HPDE6-E6E7 (cell line): Measurements from ENCODE around the gene GRK1.
"Not testable (repeated sequence)": the region's sequence is repeated elsewhere in the genome, so short reads cannot be mapped to it uniquely, and the experiment has no call there.

Experiments
- DNase-seq: peaks from one replicate; pipeline ENCODE4 v3.0.0; 2011; ENCODE audit warnings: missing footprints; ENCODE audit errors: extremely low spot score

GRK1 gene

DNA sequence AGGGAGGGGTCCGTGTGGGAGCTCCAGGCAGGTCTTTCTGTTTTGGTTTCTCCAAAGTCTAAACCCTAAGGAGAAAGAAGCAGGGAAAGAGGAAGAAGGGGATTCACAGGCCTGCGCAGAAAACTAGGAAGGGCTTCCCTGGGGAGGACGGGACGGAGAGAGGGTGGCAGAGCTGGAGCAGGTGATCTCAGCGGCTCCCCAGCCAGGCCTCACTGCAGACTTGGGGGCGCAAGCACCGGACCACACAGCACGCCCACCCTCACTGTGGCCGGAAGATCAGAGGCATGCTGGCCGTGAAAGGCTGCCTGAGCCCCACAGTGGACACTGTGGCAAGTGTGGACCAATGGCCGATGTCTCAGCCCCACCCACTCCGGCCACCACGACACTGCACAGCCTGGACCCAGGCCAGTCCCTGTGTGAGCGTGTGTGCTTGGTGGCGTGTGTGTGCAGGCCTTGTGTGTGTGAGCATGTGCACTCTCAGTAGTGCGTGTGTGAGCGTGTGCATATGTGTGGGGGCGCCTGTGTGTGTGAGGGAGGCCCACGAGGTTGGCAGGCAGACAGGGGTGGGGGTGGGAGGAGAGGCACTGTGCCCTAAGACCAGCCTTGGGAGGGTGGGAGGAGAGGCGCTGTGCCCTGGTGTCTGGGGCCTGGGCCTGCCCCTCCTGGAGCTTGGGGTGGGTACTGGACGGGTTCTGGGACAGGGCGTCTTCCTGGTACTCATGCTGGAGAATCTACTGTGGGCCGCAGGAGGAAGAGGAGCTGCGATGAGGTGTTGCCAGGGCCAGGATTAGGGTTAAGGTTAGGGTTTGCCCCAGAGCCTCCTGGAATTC is 76.6 kb downstream of the GRK1 start:
- no peak for DNase-seq

DNA sequence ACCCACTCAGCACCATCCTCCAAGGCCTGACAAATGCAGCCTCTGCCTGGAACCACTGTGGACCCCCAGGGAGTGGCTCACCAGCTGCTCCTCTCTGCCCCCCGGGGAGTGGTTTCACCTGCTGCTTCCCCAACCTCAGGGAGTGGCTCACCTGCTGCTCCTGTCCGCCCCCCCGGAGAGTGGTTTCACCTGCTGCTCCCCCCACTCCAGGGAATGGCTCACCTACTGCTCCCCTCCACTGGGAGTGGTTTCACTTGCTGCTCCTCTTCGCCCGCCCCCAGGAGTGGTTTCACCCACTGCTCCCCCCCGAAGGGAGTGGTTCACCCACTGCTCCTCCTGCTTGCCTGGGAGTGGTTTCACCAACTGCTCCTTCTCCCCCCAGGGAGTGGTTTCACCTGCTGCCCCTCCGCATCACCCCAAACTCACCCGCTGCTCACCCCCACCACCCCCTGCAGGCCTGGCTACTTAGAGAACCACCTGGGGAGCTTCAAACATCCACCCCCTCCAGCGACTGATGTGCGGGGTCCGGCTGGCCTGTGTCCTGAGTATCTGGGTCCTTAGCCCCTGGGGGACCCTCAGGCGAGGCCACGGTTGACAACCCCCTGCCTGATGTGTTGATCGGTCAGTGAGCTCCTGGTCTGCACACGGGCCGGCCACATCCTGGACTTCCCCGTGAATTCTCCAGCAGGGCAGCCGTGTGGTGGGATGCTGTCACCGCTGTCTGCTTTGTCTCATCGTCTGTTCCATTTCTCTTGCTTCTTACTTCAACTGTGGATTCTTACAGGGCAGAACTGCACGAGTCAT is 77.4 kb downstream of the GRK1 start:
- no peak for DNase-seq

DNA sequence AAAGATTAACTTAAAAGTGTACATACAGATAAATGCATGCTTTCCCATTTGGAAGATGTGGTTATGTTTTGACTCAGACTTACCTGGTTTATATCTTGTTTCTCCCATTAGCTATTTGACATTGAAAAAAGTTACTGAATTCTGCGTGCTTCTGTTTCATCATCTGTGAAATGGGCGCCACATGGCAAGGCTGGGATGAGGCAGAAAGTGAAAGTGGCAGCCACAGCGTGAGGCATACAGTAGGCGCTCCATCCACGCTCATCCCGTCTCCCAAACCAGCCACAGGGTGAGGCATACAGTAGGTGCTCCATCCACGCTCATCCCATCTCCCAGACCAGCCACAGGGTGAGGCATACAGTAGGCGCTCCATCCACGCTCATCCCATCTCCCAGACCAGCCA is 78.0 kb downstream of the GRK1 start:
- no peak for DNase-seq

DNA sequence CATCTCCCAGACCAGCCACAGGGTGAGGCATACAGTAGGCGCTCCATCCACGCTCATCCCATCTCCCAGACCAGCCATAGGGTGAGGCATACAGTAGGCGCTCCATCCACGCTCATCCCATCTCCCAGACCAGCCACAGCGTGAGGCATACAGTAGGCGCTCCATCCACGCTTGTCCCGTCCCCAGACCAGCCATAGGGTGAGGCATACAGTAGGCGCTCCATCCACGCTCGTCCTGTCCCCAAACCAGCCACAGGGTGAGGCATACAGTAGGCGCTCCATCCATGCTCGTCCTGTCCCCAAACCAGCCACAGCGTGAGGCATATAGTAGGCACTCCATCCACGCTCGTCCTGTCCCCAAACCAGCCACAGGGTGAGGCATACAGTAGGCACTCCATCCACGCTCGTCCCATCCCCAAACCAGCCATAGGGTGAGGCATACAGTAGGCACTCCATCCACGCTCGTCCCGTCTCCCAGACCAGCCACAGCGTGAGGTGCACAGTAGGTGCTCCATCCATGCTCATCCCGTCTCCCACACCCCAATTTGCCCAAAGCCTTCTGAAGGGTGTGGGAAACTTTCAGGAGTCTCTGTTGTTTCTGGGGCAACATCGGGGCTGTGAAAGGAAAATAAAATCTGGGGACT is 78.6 kb downstream of the GRK1 start:
- DNase-seq, result not testable (repeated sequence)

DNA sequence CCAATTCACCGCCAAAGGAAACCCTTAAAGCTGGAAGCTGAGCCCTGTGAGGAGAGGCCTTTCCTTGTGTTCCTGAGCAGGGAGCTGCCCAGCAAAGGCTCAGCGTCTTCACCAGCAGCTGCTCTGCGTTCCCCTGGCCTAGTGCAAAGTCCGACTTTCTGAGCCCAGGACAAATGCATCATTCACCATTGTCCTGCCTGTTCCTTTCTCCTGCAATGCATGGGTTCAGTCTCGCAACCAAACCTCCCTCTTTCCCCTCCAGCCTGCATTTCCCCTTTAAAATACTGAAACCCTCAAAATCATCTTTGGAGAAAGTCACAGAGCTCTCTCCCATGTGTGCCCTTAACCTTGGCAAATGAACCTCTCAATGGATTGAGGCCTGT is 79.1 kb downstream of the GRK1 start:
- DNase-seq, result no peak

DNA sequence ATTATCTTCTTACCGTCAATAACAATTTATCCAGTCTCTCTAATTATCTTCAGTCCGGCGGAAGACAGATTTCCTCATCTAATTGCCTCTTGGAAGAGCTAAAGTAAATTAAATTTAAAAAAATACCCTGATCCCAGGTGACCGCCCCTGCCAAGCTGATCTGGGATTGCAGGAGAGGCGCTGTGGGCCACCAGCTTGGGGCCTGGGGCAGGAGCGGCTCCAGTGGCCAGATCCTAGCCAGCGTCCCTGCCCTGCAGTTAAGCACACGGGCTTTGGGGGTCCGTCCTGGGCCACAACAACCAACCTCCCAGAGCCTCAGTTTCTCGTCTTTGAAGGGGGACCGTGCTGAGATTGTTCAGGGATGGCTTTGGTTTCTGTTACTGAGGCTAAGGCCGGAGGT is 79.7 kb downstream of the GRK1 start:
- no peak for DNase-seq

DNA sequence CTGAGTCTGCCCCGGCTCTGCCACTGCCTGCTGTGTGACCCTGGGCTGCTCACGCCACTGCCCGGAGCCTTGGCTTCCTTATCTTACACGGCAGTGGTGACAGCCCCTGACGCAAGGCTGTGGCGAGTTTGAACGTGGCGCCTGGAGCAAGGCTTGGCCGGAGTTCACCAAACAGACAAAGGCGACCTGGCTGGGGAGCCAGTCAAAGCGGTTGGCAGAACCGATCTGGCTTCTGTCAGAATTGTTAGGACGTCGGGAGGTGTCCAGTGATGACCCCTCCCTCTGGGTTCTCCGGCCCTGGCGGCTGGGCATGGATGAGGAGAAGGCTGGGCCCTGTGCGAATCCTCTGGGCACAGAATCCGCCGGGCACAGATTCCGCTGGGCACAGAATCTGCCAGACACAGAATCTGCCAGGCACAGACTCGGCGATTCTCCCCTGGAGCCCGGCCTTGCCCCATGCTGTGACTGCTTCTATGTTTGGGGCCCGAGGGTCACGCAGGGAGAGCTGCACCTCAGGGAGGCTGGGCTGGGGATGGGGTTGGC is 80.3 kb downstream of the GRK1 start:
- no peak for DNase-seq

DNA sequence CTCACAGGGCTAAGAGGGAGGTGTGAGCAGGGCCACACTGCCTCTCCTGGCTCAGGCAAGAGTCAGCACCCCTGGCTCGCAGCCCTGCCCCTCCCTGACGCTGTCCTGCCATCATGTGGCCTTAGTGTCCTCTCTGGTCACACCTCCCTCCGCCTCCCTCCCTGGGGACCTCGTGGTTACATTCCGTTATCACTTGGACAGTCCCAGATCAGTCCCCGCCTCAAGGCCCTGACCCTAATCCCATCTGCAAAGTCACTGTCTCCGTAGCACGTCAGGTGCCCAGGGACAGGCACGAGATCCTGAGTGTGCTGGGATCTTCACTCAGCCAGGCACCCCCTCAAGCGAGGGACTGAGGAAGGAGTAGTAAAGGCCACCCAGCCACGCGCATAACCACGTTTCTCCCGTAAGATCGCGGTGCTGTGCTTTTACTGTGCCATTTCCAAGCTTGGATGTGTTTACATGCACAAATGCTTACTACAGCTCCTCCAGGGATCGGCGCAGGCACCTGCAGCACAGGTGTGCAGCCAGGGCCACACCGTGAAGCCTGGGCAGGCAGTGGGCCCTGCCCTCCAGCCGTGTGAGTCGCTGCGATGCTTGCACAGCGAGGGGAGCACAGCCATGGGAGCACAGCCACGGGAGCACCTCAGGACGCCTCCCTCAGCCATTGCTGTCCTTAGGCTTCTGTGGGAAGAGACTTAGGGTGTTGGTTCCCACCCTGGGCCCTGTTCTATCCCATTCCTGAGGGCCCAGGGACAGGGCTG is 81.3 kb downstream of the GRK1 start:
- DNase-seq, result no peak

DNA sequence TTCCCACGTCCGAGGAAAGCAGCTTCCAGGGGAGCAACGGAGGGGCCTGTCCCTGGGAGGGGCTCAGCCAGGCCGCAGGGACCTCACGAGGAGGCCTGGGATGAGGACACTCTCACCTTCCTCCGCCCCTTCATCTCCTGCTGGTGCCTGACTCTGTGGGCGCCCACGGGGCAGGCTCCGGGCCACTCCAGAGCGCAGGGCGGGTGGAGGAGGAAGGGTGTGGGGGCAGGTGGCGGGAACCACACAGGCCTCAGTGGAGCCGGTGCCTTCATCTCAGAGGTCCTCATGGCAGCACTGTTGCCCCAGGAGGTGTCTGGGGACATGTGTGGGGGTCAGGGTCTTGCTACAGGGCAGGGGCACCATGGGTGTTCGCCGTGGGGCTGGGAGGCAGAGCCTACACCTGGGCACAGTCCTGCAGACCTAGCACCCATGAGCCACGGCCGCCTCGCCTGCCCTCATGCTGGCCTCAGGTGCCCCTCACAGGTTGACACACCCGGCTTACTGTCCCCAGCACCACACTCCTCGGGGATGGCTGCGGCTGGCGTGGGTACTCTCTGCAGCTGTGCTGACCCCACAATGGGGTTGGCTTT is 81.9 kb downstream of the GRK1 start:
- no peak for DNase-seq

DNA sequence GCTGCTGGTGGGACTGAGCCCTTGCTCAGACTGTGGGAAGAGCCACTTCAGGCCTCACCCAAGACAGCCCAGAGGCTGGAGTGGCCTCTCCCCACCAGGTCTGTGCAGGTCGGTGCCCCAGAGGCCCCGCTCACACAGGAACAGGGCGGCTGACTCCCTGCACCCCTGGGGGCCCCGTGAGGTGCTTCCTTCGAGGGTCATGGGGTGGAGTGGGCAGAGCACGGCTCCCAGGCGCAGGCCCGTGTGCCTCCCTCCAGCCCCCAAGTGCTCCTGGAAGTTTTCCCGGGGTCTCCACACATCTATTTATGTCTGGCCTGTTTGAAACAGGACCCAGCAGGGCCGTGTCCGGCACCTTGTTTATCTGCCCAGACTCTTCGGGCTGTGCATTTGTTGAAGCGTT is 82.5 kb downstream of the GRK1 start:
- DNase-seq, result no peak

DNA sequence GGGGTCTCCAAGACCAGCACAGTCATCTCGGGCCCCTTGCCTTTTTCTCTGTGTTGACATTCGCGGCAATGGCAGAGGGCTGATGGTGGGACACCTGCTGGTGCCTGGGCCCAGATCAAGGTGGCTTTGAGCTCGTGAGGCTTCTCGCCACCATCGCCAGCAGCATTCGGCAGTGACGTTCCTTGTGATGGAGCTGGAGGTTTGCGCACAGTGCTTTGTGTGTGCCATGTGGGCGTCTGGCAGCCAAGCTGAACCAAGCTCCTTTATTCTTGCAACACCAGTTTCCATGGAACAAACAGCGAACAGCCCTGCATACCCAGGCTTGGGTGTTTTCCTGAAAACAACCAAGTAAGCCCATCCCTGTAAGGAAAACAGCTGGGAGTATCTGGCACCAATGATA is 82.9 kb downstream of the GRK1 start:
- no peak for DNase-seq

DNA sequence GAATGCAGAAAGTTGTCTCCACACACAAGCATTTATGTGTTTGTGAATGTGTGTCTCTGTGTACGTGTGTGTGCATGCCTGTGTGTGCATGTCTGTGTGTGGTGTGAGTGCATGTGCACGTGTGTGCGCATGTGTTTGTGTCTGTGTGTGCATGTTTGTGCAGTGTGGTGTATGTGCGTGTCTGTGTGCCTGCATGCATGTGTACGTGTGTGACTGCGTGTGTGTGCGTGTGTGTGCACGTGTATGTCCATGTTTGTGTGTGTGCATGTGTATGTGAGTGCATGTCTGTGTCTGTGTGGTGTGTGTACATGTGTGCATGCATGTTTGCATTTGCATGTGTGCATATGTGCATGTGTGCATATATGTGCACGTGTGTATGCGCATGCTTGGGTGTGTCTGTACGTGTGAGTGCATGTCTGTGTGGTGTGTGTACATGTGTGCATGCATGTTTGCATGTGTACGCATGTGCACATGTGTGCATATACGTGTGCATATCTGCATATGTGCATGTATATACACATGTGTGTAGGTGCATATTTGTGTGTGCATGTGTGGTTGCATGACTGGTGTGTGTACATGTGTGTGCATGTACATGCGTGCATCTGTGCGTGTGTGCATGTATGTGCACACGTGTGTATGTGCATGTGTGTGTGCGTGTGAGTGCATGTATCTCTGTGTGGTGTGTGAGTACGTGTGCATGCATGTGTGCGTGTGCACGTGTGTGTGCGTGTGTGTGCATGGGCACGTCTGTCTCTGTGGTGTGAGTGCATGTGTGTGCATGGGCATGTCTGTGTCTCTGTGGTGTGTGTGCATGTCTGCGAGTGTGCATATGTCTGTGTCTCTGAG is 83.8 kb downstream of the GRK1 start:
- DNase-seq, result no peak

DNA sequence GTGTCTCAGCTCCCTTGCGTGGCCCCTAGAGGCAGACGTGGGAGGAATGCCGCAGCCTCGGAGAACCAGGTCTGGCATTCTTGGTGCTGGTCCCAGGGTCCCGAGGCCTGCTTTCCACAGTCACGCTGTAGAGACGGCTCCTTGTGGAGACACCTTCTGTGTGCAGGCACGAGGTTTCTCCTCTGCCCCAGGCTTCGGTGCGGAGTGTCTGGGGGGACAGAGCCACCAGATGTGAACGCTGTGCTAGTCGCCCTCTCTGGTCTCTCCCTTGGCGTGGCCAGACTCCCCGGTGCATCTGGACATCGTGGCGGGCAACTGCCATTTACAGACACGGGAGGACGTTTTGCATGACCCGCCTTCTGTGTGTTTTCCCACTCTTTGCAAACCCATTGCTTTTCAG is 84.5 kb downstream of the GRK1 start:
- DNase-seq, result no peak

DNA sequence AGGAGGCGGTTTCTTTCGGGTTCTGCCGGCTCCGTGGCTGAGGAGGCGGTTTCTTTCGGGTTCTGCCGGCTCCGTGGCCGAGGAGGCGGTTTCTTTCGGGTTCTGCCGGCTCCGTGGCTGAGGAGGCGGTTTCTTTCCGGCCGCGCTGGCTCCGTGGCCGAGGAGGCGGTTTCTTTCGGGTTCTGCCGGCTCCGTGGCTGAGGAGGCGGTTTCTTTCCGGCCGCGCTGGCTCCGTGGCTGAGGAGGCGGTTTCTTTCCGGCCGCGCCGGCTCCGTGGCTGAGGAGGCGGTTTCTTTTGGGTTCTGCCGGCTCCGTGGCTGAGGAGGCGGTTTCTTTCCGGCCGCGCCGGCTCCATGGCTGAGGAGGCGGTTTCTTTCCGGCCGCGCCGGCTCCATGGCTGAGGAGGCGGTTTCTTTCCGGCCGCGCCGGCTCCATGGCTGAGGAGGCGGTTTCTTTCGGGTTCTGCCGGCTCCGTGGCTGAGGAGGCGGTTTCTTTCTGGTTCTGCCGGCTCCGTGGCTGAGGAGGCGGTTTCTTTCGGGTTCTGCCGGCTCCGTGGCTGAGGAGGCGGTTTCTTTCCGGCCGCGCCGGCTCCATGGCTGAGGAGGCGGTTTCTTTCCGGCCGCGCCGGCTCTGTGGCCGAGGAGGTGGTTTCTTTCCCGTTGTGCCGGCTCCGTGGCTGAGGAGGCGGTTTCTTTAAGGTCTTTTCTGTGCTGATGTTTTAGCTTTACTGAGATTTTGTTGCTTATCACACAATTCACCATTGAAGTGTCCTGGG is 85.4 kb downstream of the GRK1 start:
- DNase-seq, result not testable (repeated sequence)

DNA sequence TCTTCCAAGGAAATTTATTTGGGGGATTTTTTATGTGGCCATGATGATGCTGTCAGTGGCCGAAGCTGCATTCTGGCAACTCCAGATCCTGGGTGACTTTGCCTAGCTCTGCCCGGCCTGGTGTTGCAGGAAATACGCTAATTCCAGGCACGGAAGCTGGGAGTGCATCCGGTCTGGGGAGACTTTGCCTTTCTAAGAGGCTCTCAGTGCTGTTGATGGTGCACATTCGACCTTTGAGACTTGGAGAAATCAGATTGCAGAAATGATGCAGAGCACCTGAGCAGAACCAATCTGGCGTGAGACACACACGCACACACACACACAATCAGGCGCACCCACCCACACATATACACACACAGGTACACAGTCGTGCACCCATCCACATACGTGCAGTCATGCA is 86.2 kb downstream of the GRK1 start:
- DNase-seq, result no peak

DNA sequence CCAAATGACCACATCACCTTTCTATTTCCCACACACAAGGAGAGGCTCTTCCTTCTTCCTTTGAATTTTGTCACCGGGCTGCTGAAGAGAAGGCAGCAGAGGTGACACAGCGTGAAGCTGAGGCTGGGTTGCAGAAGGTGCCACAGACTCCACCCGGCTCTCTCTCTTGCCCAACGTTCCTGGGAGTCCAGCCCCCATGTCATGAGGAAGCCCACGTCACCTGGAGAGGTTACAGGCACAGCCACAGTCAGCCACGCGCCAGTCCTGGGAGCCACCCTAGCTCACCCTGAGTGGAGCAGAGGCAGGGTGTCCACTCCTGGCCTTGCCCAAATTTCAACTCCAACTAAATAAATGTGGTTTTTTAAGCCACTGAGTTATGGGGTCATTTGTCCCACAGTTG is 87.2 kb downstream of the GRK1 start:
- no peak for DNase-seq

DNA sequence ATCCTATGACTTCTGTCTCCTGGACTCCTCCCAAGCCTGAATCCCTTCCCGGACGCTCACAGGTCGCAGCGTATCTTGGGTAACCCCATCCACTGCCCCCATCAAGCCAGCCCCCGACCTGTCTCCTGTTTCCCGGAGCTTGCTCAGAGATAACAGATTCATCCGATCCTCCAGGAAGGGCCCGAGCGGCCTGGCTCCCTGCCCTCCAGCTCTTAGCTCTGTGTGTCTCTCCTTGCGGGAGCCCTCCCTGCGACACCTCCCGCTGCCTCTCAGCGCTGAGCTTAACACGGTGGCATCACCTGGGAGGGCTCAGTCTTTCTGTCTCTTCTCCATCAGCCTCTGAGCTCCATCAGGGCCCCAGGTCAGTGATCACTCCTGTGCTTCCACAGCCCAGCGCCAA is 87.7 kb downstream of the GRK1 start:
- DNase-seq, result no peak

DNA sequence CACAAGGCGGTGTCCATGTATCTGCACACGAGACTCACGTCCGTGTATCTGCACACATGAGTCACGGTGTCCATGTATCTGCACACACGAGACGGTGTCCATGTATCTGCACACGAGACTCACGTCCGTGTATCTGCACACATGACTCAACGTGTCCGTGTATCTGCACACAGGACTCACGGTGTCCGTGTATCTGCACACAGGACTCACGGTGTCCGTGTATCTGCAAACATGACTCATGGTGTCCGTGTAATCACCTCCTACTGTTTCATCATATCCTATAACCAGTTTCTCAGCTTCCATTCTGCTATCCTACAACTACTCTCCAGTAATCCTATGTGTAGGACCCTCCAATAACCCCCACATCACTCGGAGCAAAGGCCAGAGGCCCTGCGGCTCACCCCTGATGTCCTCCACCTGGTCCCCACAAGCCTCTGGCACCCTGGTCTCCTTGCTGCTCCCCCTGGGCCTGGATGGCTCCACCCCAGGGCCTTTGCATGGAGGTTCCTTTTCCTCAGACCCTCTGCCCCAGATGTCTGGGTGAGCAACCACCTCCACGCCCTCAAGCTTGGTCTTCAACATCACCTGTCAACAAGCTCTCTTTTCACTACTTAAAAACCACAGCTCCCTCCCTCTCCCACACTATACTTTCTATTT is 89.5 kb downstream of the GRK1 start:
- no peak for DNase-seq
